Right lobe of liver (tissue), 4 donors: ENCODE data around the gene ARHGDIB.

Experiments used
- POLR2A ChIP-seq: fragments of 450-650 bp; IDR thresholded peaks from one replicate; pipeline ENCODE4 v1.6.1; 2017; ENCODE audit warnings: antibody characterized with exemption, mild to moderate bottlenecking
- TF ChIP-seq, protein P1 (sequence below), 4 donors: fragments of 200-600 bp in 3 of 4; fragments of 450-650 bp in 1 of 4; IDR thresholded peaks; one replicate each; pipeline versions ENCODE4 v1.5.1 to v1.8.0; 2016 to 2022; ENCODE audit warnings: antibody characterized with exemption in 4 of 4, mild to moderate bottlenecking in 2 of 4
- donor health status: DM: no; HTN: no; CAD: no.
- donor health status: DM: no; HTN: no; CAD: no.
- donor health status: DM: no; HTN: yes; CAD: no.

DNA sequence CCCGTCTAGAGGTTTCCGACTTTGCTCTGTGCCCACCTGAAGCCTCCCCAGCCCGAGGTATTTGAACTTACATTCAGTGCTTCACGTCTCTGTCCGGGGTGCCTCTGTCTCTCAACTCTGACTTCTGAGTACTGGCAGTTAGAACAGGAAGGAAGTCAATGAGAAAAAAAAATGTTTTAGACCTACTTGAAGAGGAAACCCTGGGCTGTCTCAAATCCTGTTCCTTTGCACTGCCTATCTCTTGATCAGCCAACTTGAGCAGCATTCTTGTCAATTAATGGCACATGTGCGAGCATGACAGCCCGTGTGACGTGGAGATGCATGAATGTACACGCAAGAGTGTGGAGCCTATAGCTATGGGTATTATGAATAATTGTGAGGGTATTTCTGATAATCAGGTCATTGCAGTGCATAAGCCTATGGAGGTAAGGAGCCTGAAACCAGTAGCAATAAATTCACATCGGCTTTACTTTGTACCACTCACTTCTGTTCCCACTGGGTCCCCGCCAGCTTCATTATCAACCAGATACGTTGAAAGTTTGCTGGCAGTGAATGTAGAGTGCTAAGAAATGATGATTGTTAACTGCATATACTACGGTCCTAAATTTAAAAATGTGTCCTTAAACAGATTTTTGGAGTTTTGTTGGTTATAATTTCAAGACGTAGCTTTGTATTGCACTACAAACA is at the start of gene ARHGDIB:
- TF ChIP-seq, protein P1, sequence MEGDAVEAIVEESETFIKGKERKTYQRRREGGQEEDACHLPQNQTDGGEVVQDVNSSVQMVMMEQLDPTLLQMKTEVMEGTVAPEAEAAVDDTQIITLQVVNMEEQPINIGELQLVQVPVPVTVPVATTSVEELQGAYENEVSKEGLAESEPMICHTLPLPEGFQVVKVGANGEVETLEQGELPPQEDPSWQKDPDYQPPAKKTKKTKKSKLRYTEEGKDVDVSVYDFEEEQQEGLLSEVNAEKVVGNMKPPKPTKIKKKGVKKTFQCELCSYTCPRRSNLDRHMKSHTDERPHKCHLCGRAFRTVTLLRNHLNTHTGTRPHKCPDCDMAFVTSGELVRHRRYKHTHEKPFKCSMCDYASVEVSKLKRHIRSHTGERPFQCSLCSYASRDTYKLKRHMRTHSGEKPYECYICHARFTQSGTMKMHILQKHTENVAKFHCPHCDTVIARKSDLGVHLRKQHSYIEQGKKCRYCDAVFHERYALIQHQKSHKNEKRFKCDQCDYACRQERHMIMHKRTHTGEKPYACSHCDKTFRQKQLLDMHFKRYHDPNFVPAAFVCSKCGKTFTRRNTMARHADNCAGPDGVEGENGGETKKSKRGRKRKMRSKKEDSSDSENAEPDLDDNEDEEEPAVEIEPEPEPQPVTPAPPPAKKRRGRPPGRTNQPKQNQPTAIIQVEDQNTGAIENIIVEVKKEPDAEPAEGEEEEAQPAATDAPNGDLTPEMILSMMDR (IDR thresholded peaks at IDR 0.05): no peak
- peak; percentile 25 for TF ChIP-seq POLR2A
